Astrocyte (in vitro differentiated cells and primary cell): ENCODE results near the gene SNX22. TPM values are rescaled to one million over a fixed set of nuclear protein-coding genes. Genes with fewer than 3 reads are reported as not detected.

Experiments
- DNase-seq: peaks from one replicate; pipeline ENCODE4 v3.0.0-alpha.2; 2010; ENCODE audit warnings: low read depth
- FAIRE-seq: peaks from 2 replicates; lab custom pipeline; 2011; peaks lifted over from hg19 to GRCh38; lab: Jason Lieb, UNC
- H2AFZ ChIP-seq: 2 replicates; pipeline ENCODE4 v1.6.0; 2012; ENCODE audit warnings: low read depth, low read length, inconsistent platforms
- H3K27ac ChIP-seq: 2 replicates; pipeline ENCODE4 v1.5.1; 2011; ENCODE audit warnings: low read depth, low read length, inconsistent platforms
- H3K27me3 ChIP-seq: 2 replicates; pipeline ENCODE4 v1.6.0; 2011; ENCODE audit warnings: low read length, inconsistent platforms; ENCODE audit not compliant: insufficient read depth
- H3K36me3 ChIP-seq: 2 replicates; pipeline ENCODE4 v1.5.1; 2011; ENCODE audit warnings: low read length, inconsistent platforms; ENCODE audit not compliant: insufficient read depth
- H3K4me1 ChIP-seq: 2 replicates; pipeline ENCODE4 v1.5.1; 2011; ENCODE audit warnings: low read length, inconsistent platforms; ENCODE audit not compliant: insufficient read depth
- H3K4me2 ChIP-seq: 2 replicates; pipeline ENCODE4 v1.6.0; 2012; ENCODE audit warnings: low read length, inconsistent platforms
- H3K4me3 ChIP-seq: 2 replicates; pipeline ENCODE4 v1.5.1; 2011; ENCODE audit warnings: low read depth, mild to moderate bottlenecking, low read length, inconsistent platforms; ENCODE audit not compliant: insufficient read depth
- H3K79me2 ChIP-seq: 2 replicates; pipeline ENCODE4 v1.6.0; 2012; ENCODE audit warnings: mild to moderate bottlenecking, low read length, inconsistent platforms; ENCODE audit not compliant: insufficient read depth
- H3K9ac ChIP-seq: 2 replicates; pipeline ENCODE4 v1.6.0; 2012; ENCODE audit warnings: mild to moderate bottlenecking, low read length, inconsistent platforms
- H3K9me3 ChIP-seq: 2 replicates; pipeline ENCODE4 v1.5.1; 2012; ENCODE audit warnings: low read depth, mild to moderate bottlenecking, low read length, inconsistent platforms; ENCODE audit not compliant: insufficient read depth
- H4K20me1 ChIP-seq: 2 replicates; pipeline ENCODE4 v1.6.0; 2012; ENCODE audit warnings: low read length, inconsistent platforms; ENCODE audit not compliant: insufficient read depth
- H3K27ac Mint-ChIP-seq: one replicate; pipeline ENCODE4 v1.8.0; 2021; ENCODE audit warnings: mild to moderate bottlenecking, mixed read lengths; ENCODE audit not compliant: unreplicated experiment
- H3K27me3 Mint-ChIP-seq: one replicate; pipeline ENCODE4 v1.8.0; 2021; ENCODE audit warnings: low read depth, mixed read lengths; ENCODE audit not compliant: unreplicated experiment
- H3K36me3 Mint-ChIP-seq: one replicate; pipeline ENCODE4 v1.8.0; 2021; ENCODE audit warnings: low read depth, mixed read lengths; ENCODE audit not compliant: unreplicated experiment
- H3K4me1 Mint-ChIP-seq: one replicate; pipeline ENCODE4 v1.8.0; 2021; ENCODE audit warnings: low read depth, mixed read lengths; ENCODE audit not compliant: unreplicated experiment
- H3K4me3 Mint-ChIP-seq: one replicate; pipeline ENCODE4 v1.8.0; 2021; ENCODE audit warnings: mild to moderate bottlenecking, moderate library complexity, mixed read lengths; ENCODE audit not compliant: unreplicated experiment
- H3K9me3 Mint-ChIP-seq: one replicate; pipeline ENCODE4 v1.8.0; 2021; ENCODE audit warnings: mild to moderate bottlenecking, mixed read lengths; ENCODE audit not compliant: unreplicated experiment
- CTCF ChIP-seq: IDR thresholded peaks from 2 replicates; pipeline ENCODE4 v1.5.1; 2011; ENCODE audit warnings: low read depth, mild to moderate bottlenecking, inconsistent platforms, low read length, moderate library complexity; ENCODE audit not compliant: insufficient read depth
- EZH2 ChIP-seq: IDR thresholded peaks from 2 replicates; pipeline ENCODE4 v1.6.1; 2012; ENCODE audit warnings: mild to moderate bottlenecking, low read length, inconsistent platforms; ENCODE audit not compliant: insufficient read depth
- total RNA-seq: library from RNA; stranded (reverse); gene quantifications from 2 replicates; pipeline ENCODE4 v1.2.1, GENCODE V29; 2021

Gene SNX22
- total RNA-seq, 1 donor from 2014 or later = 0.27 TPM

- Histone ChIP-seq H3K9ac (no peak overlapping the region), H3K4me3 (no peak overlapping the region), H3K4me2 (no peak overlapping the region), H3K9me3 (no peaks in the 10 kb centered on the region), H3K27ac (no peak overlapping the region), H3K36me3 (peaks cover 5% of the 10 kb centered on the region), H4K20me1 (peaks cover 26% of the 10 kb centered on the region), H2AFZ (no peak overlapping the region), H3K27me3 (peaks cover 8% of the 10 kb centered on the region), H3K79me2 (no peaks in the 10 kb centered on the region), H3K4me1 (peaks cover 17% of the 10 kb centered on the region)
- DNase-seq (no peak), FAIRE-seq (no peak)
- Mint-ChIP-seq H3K4me3 (no peak overlapping the region), H3K27ac (no peak overlapping the region), H3K9me3 (no peaks in the 10 kb centered on the region), H3K27me3 (peaks cover 9% of the 10 kb centered on the region), H3K4me1 (no peaks in the 10 kb centered on the region), H3K36me3 (peaks cover 10% of the 10 kb centered on the region)
- TF ChIP-seq CTCF (no peak), EZH2 (no peak)
These were observed 3.0 kb upstream of the SNX22 start for GRCh38 chr15:64148581-64148980.

GRCh38 chr15:64149424-64149823 lies 2.1 kb upstream of the SNX22 start:
- H3K27ac Mint-ChIP-seq = no peak overlapping the region
- Histone ChIP-seq H3K27me3 (peaks cover 8% of the 10 kb centered on the region), H3K36me3 (peaks cover 6% of the 10 kb centered on the region), H3K4me2 (no peak overlapping the region), H3K4me1 (peaks cover 17% of the 10 kb centered on the region), H2AFZ (no peak overlapping the region), H3K27ac (no peak overlapping the region), H3K9me3 (no peaks in the 10 kb centered on the region), H3K79me2 (no peaks in the 10 kb centered on the region), H4K20me1 (peaks cover 33% of the 10 kb centered on the region), H3K4me3 (no peak overlapping the region), H3K9ac (no peak overlapping the region)
- peaks cover 9% of the 10 kb centered on the region for H3K27me3 Mint-ChIP-seq
- TF ChIP-seq CTCF (no peak), EZH2 (no peak)
- no peak for FAIRE-seq
- peaks cover 8% of the 10 kb centered on the region for H3K36me3 Mint-ChIP-seq
- no peak overlapping the region for H3K4me3 Mint-ChIP-seq
- DNase-seq = no peak
- no peaks in the 10 kb centered on the region for H3K9me3 Mint-ChIP-seq
- peaks cover 2% of the 10 kb centered on the region for H3K4me1 Mint-ChIP-seq

- Histone ChIP-seq H3K36me3 (peaks cover 7% of the 10 kb centered on the region), H4K20me1 (peaks cover 34% of the 10 kb centered on the region), H3K9ac (no peak overlapping the region), H3K4me1 (peaks cover 17% of the 10 kb centered on the region), H3K4me2 (no peak overlapping the region), H2AFZ (no peak overlapping the region), H3K27ac (no peak overlapping the region), H3K4me3 (no peak overlapping the region), H3K79me2 (no peaks in the 10 kb centered on the region), H3K9me3 (no peaks in the 10 kb centered on the region), H3K27me3 (peaks cover 8% of the 10 kb centered on the region)
- no peak overlapping the region for H3K27ac Mint-ChIP-seq
- no peaks in the 10 kb centered on the region for H3K9me3 Mint-ChIP-seq
- no peak overlapping the region for H3K4me3 Mint-ChIP-seq
- FAIRE-seq (no peak), DNase-seq (no peak)
- H3K36me3 Mint-ChIP-seq = peaks cover 6% of the 10 kb centered on the region
- peaks cover 9% of the 10 kb centered on the region for H3K27me3 Mint-ChIP-seq
- H3K4me1 Mint-ChIP-seq = peaks cover 2% of the 10 kb centered on the region
- TF ChIP-seq EZH2 (no peak), CTCF (no peak)
These were observed 1.5 kb upstream of the SNX22 start for GRCh38 chr15:64149893-64150578.
